H1 (cell line): Measurements from ENCODE around the gene CA7. TPM values are rescaled to one million over a fixed set of nuclear protein-coding genes. Genes with fewer than 3 reads are reported as not detected.

Experiments
- CTCF ChIA-PET: fragments of 300-600 bp; sonication (Branson Sonifier 250); formaldehyde crosslinking; loops from one replicate; lab custom pipeline; 2021; ENCODE audit not compliant: partially characterized antibody; lab: Charles Lee
- POLR2A ChIA-PET: fragments of 300-600 bp; sonication (Branson Sonifier 250); formaldehyde crosslinking; loops from one replicate; lab custom pipeline; 2021; ENCODE audit warnings: inconsistent platforms; ENCODE audit not compliant: partially characterized antibody; lab: Charles Lee
- DNase-seq, 2 experiments: peaks; one replicate each; pipeline versions ENCODE4 v3.0.0 to v3.0.0-alpha.2; 2010 to 2022; ENCODE audit warnings: low spot score in 2 of 2, low read depth in 1 of 2, mixed read lengths in 1 of 2
- FAIRE-seq: peaks from 2 replicates; lab custom pipeline; 2011; peaks lifted over from hg19 to GRCh38; lab: Jason Lieb, UNC
- H2AFZ ChIP-seq: 2 replicates; pipeline ENCODE4 v1.8.1; 2012; ENCODE audit warnings: low read length, inconsistent platforms
- H2AK5ac ChIP-seq: 2 replicates; pipeline ENCODE4 v1.6.1; 2013; ENCODE audit warnings: low read depth, low read length
- H2BK120ac ChIP-seq: replicated peaks from 2 replicates; pipeline ENCODE3; 2013; ENCODE audit warnings: low read depth, low read length, inconsistent platforms
- H2BK12ac ChIP-seq: 2 replicates; pipeline ENCODE4 v1.6.1; 2013; ENCODE audit warnings: low read depth, low read length
- H2BK15ac ChIP-seq: 2 replicates; pipeline ENCODE4 v1.6.1; 2013; ENCODE audit warnings: low read length
- H2BK20ac ChIP-seq: 2 replicates; pipeline ENCODE4 v1.6.1; 2013; ENCODE audit warnings: low read length
- H2BK5ac ChIP-seq: 2 replicates; pipeline ENCODE4 v1.6.1; 2013; ENCODE audit warnings: low read depth, low read length
- H3K14ac ChIP-seq: 2 replicates; pipeline ENCODE4 v1.6.1; 2013; ENCODE audit warnings: inconsistent platforms; ENCODE audit not compliant: insufficient read length
- H3K18ac ChIP-seq: 2 replicates; pipeline ENCODE4 v1.6.1; 2013; ENCODE audit warnings: low read length; ENCODE audit errors: extremely low read depth
- H3K23ac ChIP-seq: 2 replicates; pipeline ENCODE4 v1.6.1; 2013; ENCODE audit warnings: inconsistent platforms; ENCODE audit not compliant: insufficient read length
- H3K23me2 ChIP-seq: 2 replicates; pipeline ENCODE4 v1.6.1; 2013; ENCODE audit warnings: low read depth, low read length
- H3K27ac ChIP-seq: 2 replicates; pipeline ENCODE4 v1.6.1; 2011; ENCODE audit warnings: low read depth, low read length, inconsistent platforms
- H3K27me3 ChIP-seq, 4 experiments: replicated peaks in 1 of 4; 1 replicate in 1 of 4; 2 replicates in 3 of 4; pipeline versions ENCODE4 v1.6.1 to v1.8.1; 2011 to 2013; ENCODE audit warnings: low read length in 3 of 4, mild to moderate bottlenecking in 3 of 4, inconsistent platforms in 2 of 4, mixed read lengths in 2 of 4, moderate library complexity in 1 of 4; ENCODE audit not compliant: control insufficient read depth in 3 of 4, insufficient read depth in 3 of 4; ENCODE audit errors: extremely low read depth in 1 of 4
- H3K36me3 ChIP-seq, 4 experiments: 2 replicates each; pipeline versions ENCODE4 v1.6.1 to v1.8.1; 2011 to 2013; ENCODE audit warnings: mild to moderate bottlenecking in 4 of 4, low read length in 3 of 4, moderate library complexity in 2 of 4, control low read depth in 1 of 4, inconsistent platforms in 1 of 4; ENCODE audit not compliant: insufficient read depth in 4 of 4, control insufficient read depth in 2 of 4
- H3K4ac ChIP-seq: replicated peaks from 2 replicates; pipeline ENCODE3; 2013; ENCODE audit warnings: low read length, low read depth, mixed read lengths, inconsistent platforms; ENCODE audit not compliant: insufficient read length
- H3K4me1 ChIP-seq, 4 experiments: replicated peaks in 1 of 4; 1 replicate in 1 of 4; 2 replicates in 3 of 4; pipeline versions ENCODE4 v1.6.1 to v1.8.1; 2011 to 2013; ENCODE audit warnings: low read length in 3 of 4, inconsistent platforms in 2 of 4, mixed read lengths in 1 of 4; ENCODE audit not compliant: insufficient read depth in 4 of 4, control insufficient read depth in 3 of 4
- H3K4me2 ChIP-seq, 2 experiments: 2 replicates each; pipeline versions ENCODE4 v1.6.1 to v1.8.1; 2011 to 2013; ENCODE audit warnings: low read depth in 2 of 2, low read length in 2 of 2, control low read depth in 1 of 2, inconsistent platforms in 1 of 2, mild to moderate bottlenecking in 1 of 2; ENCODE audit not compliant: insufficient read depth in 1 of 2
- H3K4me3 ChIP-seq, 4 experiments: fragments of 200-600, 300-600 bp in 1 of 4; sonication (generic), shearing (Covaris generic), sonication (Bioruptor Twin) in 1 of 4; 2 replicates each; pipeline versions ENCODE4 v1.5.1 to v1.8.1; 2011 to 2016; ENCODE audit warnings: low read length in 4 of 4, low read depth in 3 of 4, control low read depth in 2 of 4, inconsistent platforms in 2 of 4, mild to moderate bottlenecking in 2 of 4, mixed read lengths in 1 of 4, moderate library complexity in 1 of 4; ENCODE audit not compliant: insufficient read depth in 2 of 4; ENCODE audit errors: extremely low read depth in 1 of 4
- H3K56ac ChIP-seq: replicated peaks from 2 replicates; pipeline ENCODE3; 2013; ENCODE audit warnings: low read depth, mild to moderate bottlenecking, mixed read lengths, low read length, inconsistent platforms; ENCODE audit not compliant: insufficient read length
- H3K79me1 ChIP-seq: 2 replicates; pipeline ENCODE4 v1.6.1; 2013; ENCODE audit warnings: low read depth, low read length, control low read depth
- H3K79me2 ChIP-seq, 2 experiments: 2 replicates each; pipeline versions ENCODE4 v1.6.1 to v1.8.1; 2012 to 2013; ENCODE audit warnings: low read length in 2 of 2, mild to moderate bottlenecking in 2 of 2, inconsistent platforms in 1 of 2; ENCODE audit not compliant: insufficient read depth in 2 of 2, control insufficient read depth in 1 of 2
- H3K9ac ChIP-seq, 4 experiments: replicated peaks in 1 of 4; 1 replicate in 1 of 4; 2 replicates in 3 of 4; pipeline versions ENCODE4 v1.6.1 to v1.8.1; 2011 to 2013; ENCODE audit warnings: low read depth in 3 of 4, low read length in 3 of 4, control low read depth in 2 of 4, mild to moderate bottlenecking in 2 of 4, moderate library complexity in 2 of 4, inconsistent platforms in 1 of 4; ENCODE audit errors: extremely low read depth in 1 of 4
- H3K9me3 ChIP-seq, 2 experiments: 2 replicates each; pipeline versions ENCODE4 v1.6.1 to v1.8.1; 2012 to 2013; ENCODE audit warnings: mild to moderate bottlenecking in 2 of 2, moderate library complexity in 2 of 2, control low read depth in 1 of 2, inconsistent platforms in 1 of 2, low read depth in 1 of 2, low read length in 1 of 2, mixed read lengths in 1 of 2; ENCODE audit not compliant: insufficient read depth in 2 of 2
- H4K20me1 ChIP-seq, 2 experiments: replicated peaks in 1 of 2; 2 replicates each; pipeline versions ENCODE3 to v1.8.1; 2011 to 2013; ENCODE audit warnings: inconsistent platforms in 2 of 2, low read length in 2 of 2, mild to moderate bottlenecking in 1 of 2; ENCODE audit not compliant: insufficient read depth in 2 of 2, control insufficient read depth in 1 of 2
- H4K5ac ChIP-seq: 2 replicates; pipeline ENCODE4 v1.6.1; 2013; ENCODE audit warnings: low read length, low read depth, mixed read lengths, inconsistent platforms; ENCODE audit not compliant: insufficient read length
- H4K8ac ChIP-seq: 2 replicates; pipeline ENCODE4 v1.8.0; 2013; ENCODE audit warnings: mild to moderate bottlenecking, moderate library complexity, low read length, inconsistent platforms; ENCODE audit not compliant: insufficient read depth; ENCODE audit errors: extremely low read depth
- H4K91ac ChIP-seq: replicated peaks from 2 replicates; pipeline ENCODE3; 2013; ENCODE audit warnings: low read length, mixed read lengths, inconsistent platforms; ENCODE audit not compliant: insufficient read length
- CBX5 ChIP-seq: fragments of 300-800, 300-1000 bp; sonication (generic); IDR thresholded peaks from 2 replicates; pipeline ENCODE4 v1.7.1; 2016; ENCODE audit warnings: antibody characterized with exemption, low read length, low read depth
- CEBPB ChIP-seq: IDR thresholded peaks from 2 replicates; pipeline ENCODE4 v1.6.1; 2012; ENCODE audit warnings: low read depth, low read length
- CHD1 ChIP-seq: IDR thresholded peaks from 2 replicates; pipeline ENCODE4 v1.6.1; 2012; ENCODE audit warnings: low read depth, low read length, improper control_type of control experiment
- FOSL1 ChIP-seq: IDR thresholded peaks from 2 replicates; pipeline ENCODE4 v1.6.1; 2011; ENCODE audit warnings: mild to moderate bottlenecking, low read depth, low read length, moderate library complexity; ENCODE audit not compliant: insufficient read depth
- MAFK ChIP-seq: IDR thresholded peaks from 2 replicates; pipeline ENCODE4 v1.6.1; 2012; ENCODE audit warnings: low read depth, mild to moderate bottlenecking, improper control_type of control experiment, low read length
- NANOG ChIP-seq: IDR thresholded peaks from 2 replicates; pipeline ENCODE4 v1.6.1; 2011; ENCODE audit warnings: low read length, low read depth, mild to moderate bottlenecking, inconsistent platforms; ENCODE audit not compliant: insufficient read depth, poor library complexity, severe bottlenecking
- RNF2 ChIP-seq: fragments of 200-900, 300-1000 bp; sonication (generic); IDR thresholded peaks from 2 replicates; pipeline ENCODE4 v1.7.1; 2016; ENCODE audit warnings: borderline replicate concordance, low read depth, mild to moderate bottlenecking, antibody characterized with exemption, low read length; ENCODE audit not compliant: poor library complexity, severe bottlenecking; ENCODE audit errors: missing control alignments
- RXRA ChIP-seq: IDR thresholded peaks from 2 replicates; pipeline ENCODE4 v1.6.1; 2011; ENCODE audit warnings: low read depth, mild to moderate bottlenecking, low read length, moderate library complexity; ENCODE audit not compliant: insufficient read depth
- SP2 ChIP-seq: IDR thresholded peaks from 2 replicates; pipeline ENCODE4 v1.6.1; 2012; ENCODE audit warnings: mild to moderate bottlenecking, low read length, inconsistent platforms
- SRF ChIP-seq: IDR thresholded peaks from 2 replicates; pipeline ENCODE4 v1.6.1; 2011; ENCODE audit warnings: mild to moderate bottlenecking, low read depth, low read length, moderate library complexity
- TEAD4 ChIP-seq: IDR thresholded peaks from 2 replicates; pipeline ENCODE4 v1.6.1; 2012; ENCODE audit warnings: low read depth, low read length, inconsistent platforms, mixed read lengths
- WGBS, 2 experiments: shearing (Covaris generic) in 1 of 2; methylation state at CpG; one replicate each; pipeline versions ENCODE4 v1.1.6 to v1.1.7; 2013 to 2015; ENCODE audit warnings: low lambda C conversion rate in 2 of 2, mixed read lengths in 2 of 2, inconsistent platforms in 1 of 2, low coverage in 1 of 2, missing lambda C conversion rate in 1 of 2; ENCODE audit not compliant: insufficient replicate concordance in 2 of 2, insufficient coverage in 1 of 2, insufficient read length in 1 of 2; ENCODE audit errors: extremely low coverage in 1 of 2, missing lambda C conversion rate in 1 of 2; 5-methylcytosine and 5-hydroxymethylcytosine counted together
- polyA plus RNA-seq, 7 experiments: library from polyadenylated mRNA; depleted of rRNA in 3 of 7; stranded (reverse) in 5 of 7; unstranded in 2 of 7; fragments of >200 nt in 5 of 7; fragments of 200-250 nt in 2 of 7; gene quantifications; 1 replicate in 5 of 7; 2 replicates in 1 of 7; 4 replicates in 1 of 7; pipeline versions ENCODE4 v1.2.1 to v1.2.3, GENCODE V29; 2011 to 2013; ENCODE audit warnings: missing spikeins in 2 of 7, mixed read lengths in 2 of 7
- total RNA-seq: library from RNA; stranded (reverse); fragmentation: NEBNext Ultra II Directional; extraction: Animal tissue kit (Norgen Biotek cat#: 25700); gene quantifications from 2 replicates; pipeline ENCODE4 v1.2.1, GENCODE V29; 2021
- TF ChIP-seq, protein P1 (sequence below): IDR thresholded peaks from 2 replicates; pipeline ENCODE4 v1.6.1; 2011; ENCODE audit warnings: low read depth, mild to moderate bottlenecking, low read length; ENCODE audit not compliant: insufficient read depth

CA7 gene
- total and polyA plus RNA-seq, 2 of the 8 experiments (the other 6 are each of a cell fraction or from before 2014, with no cell fraction given), result 1.7 to 2.7 TPM

DNA sequence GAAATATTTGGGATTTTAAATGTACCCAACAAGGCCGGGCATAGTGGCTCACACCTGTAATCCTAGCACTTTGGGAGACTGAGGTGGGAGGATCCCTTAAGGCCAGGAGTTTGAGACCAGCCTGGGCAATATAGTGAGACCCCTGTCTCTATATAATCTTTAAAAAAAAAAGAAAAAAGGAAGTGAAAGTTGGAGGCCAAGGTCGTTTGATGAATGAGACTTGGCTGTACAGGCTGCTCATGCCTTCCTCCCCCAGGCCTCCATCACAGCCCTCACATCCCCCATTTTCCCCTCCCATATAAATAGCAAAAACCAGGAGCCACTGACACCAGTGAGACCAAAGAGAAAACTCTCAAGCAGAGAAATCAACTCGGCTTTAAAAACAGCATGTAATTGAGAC, 3.3 kb upstream of the CA7 start:
- CTCF ChIA-PET, result interaction anchor here (1.0 to 13.4 kb wide), 4 partner anchors 12 to 190 kb away, joined by 3 to 162 read pairs (median 42); partner anchors contain the start of gene NAE1
- no peak overlapping the region for H2AFZ ChIP-seq
- H3K4me3 ChIP-seq, result no peak overlapping the region
- no peak overlapping the region for H4K5ac ChIP-seq
- no peak overlapping the region for H2BK20ac ChIP-seq
- FAIRE-seq (no peak), DNase-seq (no peak)
- no peak overlapping the region for H2BK120ac ChIP-seq
- no peak overlapping the region for H4K8ac ChIP-seq
- H3K36me3 ChIP-seq, result no peaks in the 10 kb centered on the region
- H3K79me1 ChIP-seq, result no peaks in the 10 kb centered on the region
- no peak overlapping the region for H4K91ac ChIP-seq
- H3K27ac ChIP-seq, result no peak overlapping the region
- no peaks in the 10 kb centered on the region for H3K9me3 ChIP-seq
- no peak overlapping the region for H2BK5ac ChIP-seq
- POLR2A ChIA-PET, result interaction anchor here (2.1 kb wide), 1 partner anchor 10 kb away, joined by 14 read pairs; the partner anchor contains the start of gene NAE1
- H3K23ac ChIP-seq, result no peak overlapping the region
- no peak overlapping the region for H3K18ac ChIP-seq
- no peak overlapping the region for H3K4ac ChIP-seq
- no peaks in the 10 kb centered on the region for H3K79me2 ChIP-seq
- H3K4me1 ChIP-seq, result peaks cover 0 to 2% (median 0%) of the 10 kb centered on the region in 4 experiments; a peak in 3 of 7 replicates
- no peak overlapping the region for H3K9ac ChIP-seq
- no peak overlapping the region for H2BK15ac ChIP-seq
- no peak overlapping the region for H3K4me2 ChIP-seq
- H2AK5ac ChIP-seq, result no peak overlapping the region
- no peak overlapping the region for H3K14ac ChIP-seq
- peaks cover 12% of the 10 kb centered on the region for H3K23me2 ChIP-seq
- peaks cover 14 to 34% (median 29%) of the 10 kb centered on the region in 4 experiments for H3K27me3 ChIP-seq
- no peaks in the 10 kb centered on the region for H4K20me1 ChIP-seq
- TF ChIP-seq SRF (no peak), CHD1 (no peak), RNF2 (no peak), MAFK (no peak), CBX5 (no peak), SP2 (no peak), TEAD4 (no peak), RXRA (no peak), FOSL1 (no peak), CEBPB (no peak), NANOG (no peak)
- TF ChIP-seq, protein P1, sequence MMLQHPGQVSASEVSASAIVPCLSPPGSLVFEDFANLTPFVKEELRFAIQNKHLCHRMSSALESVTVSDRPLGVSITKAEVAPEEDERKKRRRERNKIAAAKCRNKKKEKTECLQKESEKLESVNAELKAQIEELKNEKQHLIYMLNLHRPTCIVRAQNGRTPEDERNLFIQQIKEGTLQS, result no peak
- TF ChIP-seq, all 59 proteins: peak for 0
- Histone ChIP-seq H3K56ac (no peak overlapping the region), H2BK12ac (no peak overlapping the region)
- 76% methylated on average over 2 of the region's 3 CpGs; no CpG with 5 or more reads in 1 of the 2 experiments for WGBS, 2 experiments
